Skin of body (tissue), 2 donors: ENCODE measurements around the gene STAT4. TPM values are rescaled to one million over a fixed set of nuclear protein-coding genes. Genes with fewer than 3 reads are reported as not detected.

Experiments used
- DNase-seq: peaks from one replicate; lab custom pipeline; 2025; lab: John Stamatoyannopoulos, UW
- total RNA-seq: library from RNA; depleted of rRNA; stranded (reverse); fragments of >200 nt; gene quantifications from one replicate; pipeline ENCODE4 v1.2.3, GENCODE V29; 2014

STAT4 gene
- total RNA-seq, 1 donor from 2014 or later: 4.3 TPM

GRCh38 chr2:191145769-191146471 is 4.9 kb downstream of the STAT4 start:
- DNase-seq: no peak

- no peak for DNase-seq
Measured at GRCh38 chr2:191144217-191144616, 6.6 kb downstream of the STAT4 start.

GRCh38 chr2:191143791-191144190 is 7.0 kb downstream of the STAT4 start:
- DNase-seq: no peak

GRCh38 chr2:191128911-191129304 is 21.9 kb downstream of the STAT4 start:
- DNase-seq: no peak

- no peak for DNase-seq
Measured at GRCh38 chr2:191128172-191128910, 22.5 kb downstream of the STAT4 start.

GRCh38 chr2:191127235-191127634 is 23.6 kb downstream of the STAT4 start:
- no peak for DNase-seq

GRCh38 chr2:191126386-191127085 is 24.3 kb downstream of the STAT4 start:
- no peak for DNase-seq

GRCh38 chr2:191125646-191126045 is 25.1 kb downstream of the STAT4 start:
- no peak for DNase-seq

- DNase-seq: no peak
Measured at GRCh38 chr2:191122638-191123294, 28.0 kb downstream of the STAT4 start.

GRCh38 chr2:191117341-191117740 is 33.5 kb downstream of the STAT4 start:
- DNase-seq: no peak

- DNase-seq: no peak
Measured at GRCh38 chr2:191115804-191116203, 35.0 kb downstream of the STAT4 start.

- no peak for DNase-seq
Measured at GRCh38 chr2:191115391-191115790, 35.4 kb downstream of the STAT4 start.

- DNase-seq: no peak
Measured at GRCh38 chr2:191114403-191114886, 36.3 kb downstream of the STAT4 start.

- no peak for DNase-seq
Measured at GRCh38 chr2:191113761-191114160, 37.0 kb downstream of the STAT4 start.

GRCh38 chr2:191112448-191112901 is 38.3 kb downstream of the STAT4 start:
- no peak for DNase-seq

- DNase-seq: no peak
Measured at GRCh38 chr2:191109888-191110287, 40.9 kb downstream of the STAT4 start.

- DNase-seq: no peak
Measured at GRCh38 chr2:191108331-191108730, 42.5 kb downstream of the STAT4 start.

- no peak for DNase-seq
Measured at GRCh38 chr2:191105082-191105481, 45.7 kb downstream of the STAT4 start.

GRCh38 chr2:191103774-191104173 is 47.0 kb downstream of the STAT4 start:
- no peak for DNase-seq

GRCh38 chr2:191100216-191100615 is 50.6 kb downstream of the STAT4 start:
- DNase-seq: no peak

GRCh38 chr2:191087311-191087710 is 63.5 kb downstream of the STAT4 start:
- no peak for DNase-seq

GRCh38 chr2:191086706-191087105 is 64.1 kb downstream of the STAT4 start:
- no peak for DNase-seq
